GM19463 (cell line): Measurements from ENCODE around the gene CENPM.

Experiments
- ATAC-seq: cut with Tn5 transposase; IDR thresholded peaks from one replicate; pipeline ENCODE4 v1.9.1; 2021; ENCODE audit warnings: mild to moderate bottlenecking, moderate library complexity; ENCODE audit not compliant: unreplicated experiment

Gene CENPM

GRCh38 chr22:41933411-41934177, 13.4 kb downstream of the CENPM start:
- no peak for ATAC-seq

- no peak for ATAC-seq
Measured at GRCh38 chr22:41932353-41932752, 14.6 kb downstream of the CENPM start.

- no peak for ATAC-seq
Measured at GRCh38 chr22:41931701-41932269, 15.2 kb downstream of the CENPM start.

- ATAC-seq = no peak
Measured at GRCh38 chr22:41929418-41929810, 17.5 kb downstream of the CENPM start.

- no peak for ATAC-seq
Measured at GRCh38 chr22:41928593-41929417, 18.1 kb downstream of the CENPM start.

- ATAC-seq = no peak
Measured at GRCh38 chr22:41927813-41928212, 19.1 kb downstream of the CENPM start.

GRCh38 chr22:41925783-41926460, 21.0 kb downstream of the CENPM start:
- ATAC-seq = peak; percentile 47

GRCh38 chr22:41923595-41924276, 23.2 kb downstream of the CENPM start:
- no peak for ATAC-seq

GRCh38 chr22:41922940-41923594, 23.9 kb downstream of the CENPM start:
- ATAC-seq = no peak

- ATAC-seq = no peak
Measured at GRCh38 chr22:41922328-41922727, 24.6 kb downstream of the CENPM start.

- peak; percentile 25 for ATAC-seq
Measured at GRCh38 chr22:41920271-41920976, 26.5 kb downstream of the CENPM start.

- peak; percentile 48 for ATAC-seq
Measured at GRCh38 chr22:41919357-41920224, 27.4 kb downstream of the CENPM start.

GRCh38 chr22:41917903-41918791, 28.8 kb downstream of the CENPM start:
- no peak for ATAC-seq

- no peak for ATAC-seq
Measured at GRCh38 chr22:41917375-41917902, 29.5 kb downstream of the CENPM start.

- no peak for ATAC-seq
Measured at GRCh38 chr22:41916745-41917358, 30.1 kb downstream of the CENPM start.

GRCh38 chr22:41915786-41916493, 31.0 kb downstream of the CENPM start:
- ATAC-seq = no peak
